Lower lobe of right lung (tissue), 2 donors: ENCODE data around the gene MON1A. TPM values are rescaled to one million over a fixed set of nuclear protein-coding genes. Genes with fewer than 3 reads are reported as not detected.

Source experiments
- ATAC-seq, 2 donors: fragments of 200-7000 bp; cut with Tn5 transposase; one replicate each; pipeline ENCODE4 v1.9.1; 2020 to 2022; ENCODE audit warnings: mild to moderate bottlenecking in 2 of 2, moderate library complexity in 2 of 2
- DNase-seq: peaks from one replicate; pipeline ENCODE4 v3.0.0-alpha.2; 2020
- H3K27ac ChIP-seq: fragments of 200-600 bp; one replicate; pipeline ENCODE4 v1.8.0; 2022
- H3K27me3 ChIP-seq: fragments of 200-600 bp; one replicate; pipeline ENCODE4 v1.8.0; 2022; ENCODE audit warnings: low read depth
- H3K36me3 ChIP-seq: fragments of 200-600 bp; one replicate; pipeline ENCODE4 v1.8.0; 2022; ENCODE audit warnings: mild to moderate bottlenecking
- H3K4me1 ChIP-seq: fragments of 200-600 bp; one replicate; pipeline ENCODE4 v1.8.0; 2022
- H3K4me3 ChIP-seq: fragments of 200-600 bp; one replicate; pipeline ENCODE4 v1.8.0; 2022; ENCODE audit warnings: mild to moderate bottlenecking
- H3K9me3 ChIP-seq: fragments of 200-600 bp; one replicate; pipeline ENCODE4 v1.8.0; 2022
- CTCF ChIP-seq: fragments of 200-600 bp; IDR thresholded peaks from one replicate; pipeline ENCODE4 v1.8.0; 2022; ENCODE audit warnings: antibody characterized with exemption, mild to moderate bottlenecking
- intact Hi-C: fragments of 100-400 bp; cut with DNase I; formaldehyde crosslinking; loops from one replicate; pipeline ENCODE4 v1.11.0; 2022
- total RNA-seq: library from RNA; stranded (reverse); fragmentation: NEBNext Ultra II Directional; extraction: Animal tissue kit (Norgen Biotek cat#: 25700); gene quantifications from one replicate; pipeline ENCODE4 v1.2.1, GENCODE V29; 2021
- donor health status: DM: no; HTN: yes; CAD: no; lungs with severe emphysema.

MON1A gene
- total RNA-seq, 1 donor from 2014 or later = 9.7 TPM

GRCh38 chr3:49880581-49881315, 48.9 kb downstream of the MON1A start:
- no peaks in the 10 kb centered on the region for H3K27me3 ChIP-seq
- H3K4me1 ChIP-seq = peaks cover 7% of the 10 kb centered on the region
- H3K9me3 ChIP-seq = no peaks in the 10 kb centered on the region
- H3K36me3 ChIP-seq = no peaks in the 10 kb centered on the region
- ATAC-seq (no peak), DNase-seq (no peak)
- H3K4me3 ChIP-seq = no peak overlapping the region
- no peak overlapping the region for H3K27ac ChIP-seq
- intact Hi-C loops = no loop called here
- TF ChIP-seq CTCF = no peak

GRCh38 chr3:49879721-49880120, 49.9 kb downstream of the MON1A start:
- H3K36me3 ChIP-seq = no peaks in the 10 kb centered on the region
- no peak overlapping the region for H3K4me3 ChIP-seq
- DNase-seq (no peak), ATAC-seq (no peak)
- no peaks in the 10 kb centered on the region for H3K9me3 ChIP-seq
- intact Hi-C loops = no loop called here
- TF ChIP-seq CTCF = no peak
- H3K4me1 ChIP-seq = peaks cover 7% of the 10 kb centered on the region
- H3K27ac ChIP-seq = no peak overlapping the region
- no peaks in the 10 kb centered on the region for H3K27me3 ChIP-seq

GRCh38 chr3:49878686-49879085, 50.9 kb downstream of the MON1A start:
- intact Hi-C loops = no loop called here
- H3K4me3 ChIP-seq = no peak overlapping the region
- TF ChIP-seq CTCF = no peak

GRCh38 chr3:49877716-49878115, 51.9 kb downstream of the MON1A start:
- Histone ChIP-seq H3K27me3 (no peaks in the 10 kb centered on the region), H3K36me3 (no peaks in the 10 kb centered on the region), H3K27ac (no peak overlapping the region), H3K4me3 (no peak overlapping the region), H3K4me1 (peaks cover 7% of the 10 kb centered on the region), H3K9me3 (no peaks in the 10 kb centered on the region)
- intact Hi-C loops = no loop called here
- DNase-seq = no peak
- no peak for TF ChIP-seq CTCF
- ATAC-seq = no peak

More at GRCh38 chr3:49878686-49879085, 50.9 kb downstream of the MON1A start:
- DNase-seq (no peak), ATAC-seq (no peak)
- no peaks in the 10 kb centered on the region for H3K9me3 ChIP-seq
- no peak overlapping the region for H3K27ac ChIP-seq
- H3K36me3 ChIP-seq = no peaks in the 10 kb centered on the region
- H3K4me1 ChIP-seq = peaks cover 7% of the 10 kb centered on the region
- H3K27me3 ChIP-seq = no peaks in the 10 kb centered on the region

GRCh38 chr3:49876567-49876966, 53.0 kb downstream of the MON1A start:
- no peak for TF ChIP-seq CTCF
- H3K9me3 ChIP-seq = no peaks in the 10 kb centered on the region
- H3K4me1 ChIP-seq = no peaks in the 10 kb centered on the region
- no peak overlapping the region for H3K4me3 ChIP-seq
- H3K27me3 ChIP-seq = no peaks in the 10 kb centered on the region
- ATAC-seq (no peak), DNase-seq (no peak)
- H3K27ac ChIP-seq = no peak overlapping the region
- intact Hi-C loops = no loop called here
- H3K36me3 ChIP-seq = no peaks in the 10 kb centered on the region
